Upper lobe of right lung (tissue), 1 donor: ENCODE measurements around the gene TLR2. TPM values are rescaled to one million over a fixed set of nuclear protein-coding genes. Genes with fewer than 3 reads are reported as not detected.

Experiments used
- ATAC-seq: fragments of 200-7000 bp; cut with Tn5 transposase; one replicate; pipeline ENCODE4 v1.9.1; 2020; ENCODE audit warnings: mild to moderate bottlenecking, moderate library complexity
- DNase-seq: peaks from one replicate; pipeline ENCODE4 v3.0.0-alpha.2; 2020
- H3K27ac ChIP-seq: fragments of 200-600 bp; one replicate; pipeline ENCODE4 v1.8.0; 2022
- H3K27me3 ChIP-seq: fragments of 200-600 bp; one replicate; pipeline ENCODE4 v1.8.0; 2022; ENCODE audit warnings: mild to moderate bottlenecking
- H3K36me3 ChIP-seq: fragments of 200-600 bp; one replicate; pipeline ENCODE4 v1.8.0; 2022
- H3K4me1 ChIP-seq: fragments of 200-600 bp; one replicate; pipeline ENCODE4 v1.8.0; 2022
- H3K4me3 ChIP-seq: fragments of 200-600 bp; one replicate; pipeline ENCODE4 v1.8.0; 2022; ENCODE audit warnings: mild to moderate bottlenecking
- H3K9me3 ChIP-seq: fragments of 200-600 bp; one replicate; pipeline ENCODE4 v1.8.0; 2022
- intact Hi-C: fragments of 100-400 bp; cut with DNase I; formaldehyde crosslinking; loops from one replicate; pipeline ENCODE4 v1.11.0; 2022
- total RNA-seq: library from RNA; stranded (reverse); fragmentation: NEBNext Ultra II Directional; extraction: Animal tissue kit (Norgen Biotek cat#: 25700); gene quantifications from one replicate; pipeline ENCODE4 v1.2.1, GENCODE V29; 2021
- TF ChIP-seq, protein P1 (sequence below): fragments of 200-600 bp; IDR thresholded peaks from one replicate; pipeline ENCODE4 v1.8.0; 2022; ENCODE audit warnings: antibody characterized with exemption
- donor health status: DM: no; HTN: yes; CAD: no; lungs with severe emphysema.

Gene TLR2
- total RNA-seq, 1 donor from 2014 or later: 94.0 TPM

DNA sequence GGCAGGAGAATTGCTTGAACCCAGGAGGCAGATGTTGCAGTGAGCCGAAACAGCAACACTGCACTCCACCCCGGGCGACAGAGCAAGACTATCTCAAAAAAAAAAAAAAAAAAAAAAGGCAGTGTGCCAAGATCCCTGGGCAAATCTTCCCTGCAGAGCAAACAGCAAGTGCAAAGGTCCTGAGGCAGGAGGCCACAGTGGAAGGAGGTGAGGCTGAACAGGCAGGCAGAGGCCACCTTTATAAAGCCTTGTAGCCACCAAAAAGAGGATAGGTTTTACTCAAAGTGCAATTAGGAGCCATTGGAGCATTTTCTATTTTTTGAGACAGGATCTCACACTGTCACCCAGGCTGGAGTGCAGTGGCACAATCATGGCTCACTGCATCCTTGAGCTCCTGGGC, 45.1 kb upstream of the TLR2 start:
- TF ChIP-seq, protein P1, sequence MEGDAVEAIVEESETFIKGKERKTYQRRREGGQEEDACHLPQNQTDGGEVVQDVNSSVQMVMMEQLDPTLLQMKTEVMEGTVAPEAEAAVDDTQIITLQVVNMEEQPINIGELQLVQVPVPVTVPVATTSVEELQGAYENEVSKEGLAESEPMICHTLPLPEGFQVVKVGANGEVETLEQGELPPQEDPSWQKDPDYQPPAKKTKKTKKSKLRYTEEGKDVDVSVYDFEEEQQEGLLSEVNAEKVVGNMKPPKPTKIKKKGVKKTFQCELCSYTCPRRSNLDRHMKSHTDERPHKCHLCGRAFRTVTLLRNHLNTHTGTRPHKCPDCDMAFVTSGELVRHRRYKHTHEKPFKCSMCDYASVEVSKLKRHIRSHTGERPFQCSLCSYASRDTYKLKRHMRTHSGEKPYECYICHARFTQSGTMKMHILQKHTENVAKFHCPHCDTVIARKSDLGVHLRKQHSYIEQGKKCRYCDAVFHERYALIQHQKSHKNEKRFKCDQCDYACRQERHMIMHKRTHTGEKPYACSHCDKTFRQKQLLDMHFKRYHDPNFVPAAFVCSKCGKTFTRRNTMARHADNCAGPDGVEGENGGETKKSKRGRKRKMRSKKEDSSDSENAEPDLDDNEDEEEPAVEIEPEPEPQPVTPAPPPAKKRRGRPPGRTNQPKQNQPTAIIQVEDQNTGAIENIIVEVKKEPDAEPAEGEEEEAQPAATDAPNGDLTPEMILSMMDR: no peak
- Histone ChIP-seq H3K4me3 (no peak overlapping the region), H3K36me3 (peaks cover 28% of the 10 kb centered on the region), H3K27ac (no peak overlapping the region), H3K27me3 (no peaks in the 10 kb centered on the region), H3K4me1 (no peaks in the 10 kb centered on the region), H3K9me3 (no peaks in the 10 kb centered on the region)
- no peak for ATAC-seq
- intact Hi-C loops: loop anchor here (10.0 kb wide), 1 partner anchor 116 kb away; no protein-coding TSS in a partner anchor
- no peak for DNase-seq

DNA sequence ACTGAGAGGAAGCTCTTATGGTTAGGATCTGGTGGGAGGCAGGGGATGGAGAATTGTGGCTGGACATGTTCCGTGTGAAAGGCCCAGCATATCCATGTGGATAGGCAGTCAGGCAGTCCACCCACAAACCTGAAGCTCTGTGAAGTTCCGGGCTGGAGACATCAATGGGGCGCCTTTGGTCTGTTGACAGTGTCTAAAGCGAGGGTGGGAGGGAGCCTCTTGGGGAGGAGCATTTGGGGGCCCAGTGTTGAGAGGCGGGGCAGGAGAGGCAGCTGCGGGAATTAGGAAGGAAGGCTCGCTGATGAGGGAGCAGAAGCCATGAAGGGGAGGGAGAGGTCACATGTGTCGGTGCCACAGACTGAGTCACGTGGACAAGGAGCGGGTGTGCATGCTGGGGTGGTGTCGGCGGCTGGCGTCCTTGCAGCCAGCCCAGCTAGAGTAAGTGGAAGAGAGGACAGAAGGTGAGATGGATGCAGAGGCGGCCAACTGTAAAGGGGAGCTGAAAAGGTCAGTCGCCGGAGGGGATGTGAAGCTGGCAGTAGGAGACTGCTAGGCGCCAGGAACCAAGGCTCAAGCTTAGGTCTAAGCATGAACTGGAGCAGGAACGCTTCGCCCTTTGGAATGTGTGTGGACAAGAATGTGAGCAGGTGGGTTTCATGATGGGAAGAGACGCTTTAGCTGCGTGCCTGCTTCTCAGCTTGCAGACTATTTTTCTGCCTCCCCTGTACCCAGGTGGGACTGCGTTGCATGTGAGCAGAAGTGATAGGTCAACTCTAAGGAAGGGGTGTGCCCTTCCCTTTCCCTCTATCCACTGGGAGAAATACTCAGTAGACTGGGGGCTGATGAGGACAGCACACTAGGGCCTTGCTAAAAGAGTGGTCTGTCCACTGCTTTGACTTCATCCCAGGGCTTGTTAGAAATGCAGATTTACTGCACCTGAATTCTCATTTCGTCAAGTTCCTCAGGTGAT, 44.0 kb upstream of the TLR2 start:
- no peaks in the 10 kb centered on the region for H3K9me3 ChIP-seq
- H3K36me3 ChIP-seq: peaks cover 20% of the 10 kb centered on the region
- TF ChIP-seq, protein P1: no peak
- ATAC-seq (no peak), DNase-seq (no peak)
- H3K4me3 ChIP-seq: no peak overlapping the region
- no peaks in the 10 kb centered on the region for H3K4me1 ChIP-seq
- no peaks in the 10 kb centered on the region for H3K27me3 ChIP-seq
- intact Hi-C loops: loop anchor here (10.0 kb wide), 1 partner anchor 115 kb away; no protein-coding TSS in a partner anchor
- no peak overlapping the region for H3K27ac ChIP-seq

DNA sequence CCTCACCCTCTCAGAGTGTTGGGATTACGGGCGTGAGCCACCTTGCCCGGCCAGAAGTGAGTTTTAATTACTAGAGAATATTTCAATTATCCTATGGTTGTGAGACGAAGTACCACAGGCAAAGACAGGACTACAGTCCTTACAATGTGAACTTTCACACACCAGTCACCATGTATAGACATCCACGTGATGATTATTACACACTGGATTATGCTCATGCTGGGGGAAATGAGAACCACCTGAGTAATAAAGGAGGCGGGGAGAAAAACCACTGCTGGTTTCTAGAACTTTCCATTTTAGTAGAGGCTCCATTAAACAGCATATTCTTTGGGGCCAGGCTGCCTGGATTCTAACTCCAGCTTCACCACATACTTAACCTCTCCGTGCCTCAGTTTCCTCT, 42.5 kb upstream of the TLR2 start:
- Histone ChIP-seq H3K9me3 (no peaks in the 10 kb centered on the region), H3K36me3 (peaks cover 8% of the 10 kb centered on the region), H3K4me1 (no peaks in the 10 kb centered on the region), H3K27me3 (no peaks in the 10 kb centered on the region), H3K4me3 (no peak overlapping the region), H3K27ac (no peak overlapping the region)
- ATAC-seq (no peak), DNase-seq (no peak)
- TF ChIP-seq, protein P1: no peak
- intact Hi-C loops: no loop called here

DNA sequence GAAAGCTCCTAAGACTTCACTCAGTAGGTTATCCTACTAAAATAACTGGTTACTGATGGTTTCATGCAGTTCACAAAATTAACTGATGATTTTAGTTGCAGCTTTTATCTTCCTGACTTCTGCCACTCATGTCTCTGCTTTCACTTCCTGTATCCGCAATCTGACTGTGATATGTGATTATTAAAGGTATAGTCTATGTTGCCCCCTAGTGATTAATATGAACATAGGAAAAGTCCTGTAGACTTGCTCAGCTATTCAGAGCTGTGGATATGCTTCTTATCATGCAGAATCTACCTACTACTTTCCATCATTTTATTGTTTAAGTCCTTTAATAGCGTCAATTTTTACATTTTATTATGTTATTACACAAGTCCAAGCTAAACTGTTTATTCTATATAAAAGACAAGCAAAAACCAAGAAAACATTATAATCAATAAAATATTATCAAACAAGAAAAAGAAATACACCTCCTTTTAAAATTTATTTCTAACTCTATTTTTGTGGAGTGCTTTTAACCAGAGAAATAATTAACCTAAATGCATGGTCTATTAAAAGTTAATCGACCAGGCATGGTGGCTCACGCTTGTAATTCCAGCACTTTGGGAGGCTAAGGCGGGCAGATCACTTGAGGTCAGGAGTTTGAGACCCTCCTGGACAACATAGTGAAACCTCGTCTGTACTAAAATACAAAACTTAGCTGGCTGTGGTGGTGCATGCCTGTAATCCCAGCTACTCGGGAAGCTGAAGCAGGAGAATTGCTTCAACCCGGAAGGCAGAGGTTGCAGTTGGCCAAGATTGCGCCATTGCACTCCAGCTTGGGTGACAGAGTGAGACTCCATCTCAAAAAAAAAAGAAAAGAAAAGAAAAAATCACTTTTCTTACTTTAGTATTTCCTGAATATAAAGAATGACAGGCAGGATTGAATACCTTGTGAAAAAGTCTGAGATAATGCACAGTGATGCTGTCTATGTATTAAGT, 40.4 kb upstream of the TLR2 start:
- Histone ChIP-seq H3K4me1 (no peaks in the 10 kb centered on the region), H3K27ac (no peak overlapping the region), H3K36me3 (no peaks in the 10 kb centered on the region), H3K27me3 (no peaks in the 10 kb centered on the region), H3K9me3 (no peaks in the 10 kb centered on the region), H3K4me3 (no peak overlapping the region)
- DNase-seq (no peak), ATAC-seq (peak; percentile 86)
- intact Hi-C loops: no loop called here
- TF ChIP-seq, protein P1: peak; percentile 50

DNA sequence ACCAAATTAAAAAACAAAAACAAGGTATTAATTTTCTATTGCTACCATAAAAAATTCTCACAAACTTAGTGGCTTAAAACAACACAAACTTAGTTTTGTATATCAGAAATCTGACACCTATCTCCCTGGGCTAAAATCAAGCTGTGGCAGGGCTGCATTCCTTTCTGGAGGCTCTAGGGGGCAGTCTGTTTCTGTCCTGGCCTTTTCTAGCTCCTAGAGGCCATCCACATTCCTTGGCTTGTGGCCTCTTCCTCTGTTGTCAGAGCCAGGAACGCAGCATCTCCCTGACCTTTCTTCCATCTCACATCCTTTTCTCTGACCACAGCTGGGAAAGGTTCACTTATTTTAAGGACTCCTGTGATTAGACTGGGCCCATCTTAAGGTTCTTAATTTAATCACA, 38.9 kb upstream of the TLR2 start:
- H3K27ac ChIP-seq: no peak overlapping the region
- peak; percentile 28 for ATAC-seq
- TF ChIP-seq, protein P1: peak; percentile 19

More for the DNA sequence above, 38.9 kb upstream of the TLR2 start:
- H3K36me3 ChIP-seq: no peaks in the 10 kb centered on the region
- H3K4me1 ChIP-seq: no peaks in the 10 kb centered on the region
- H3K27me3 ChIP-seq: no peaks in the 10 kb centered on the region
- H3K9me3 ChIP-seq: no peaks in the 10 kb centered on the region
- DNase-seq: no peak
- intact Hi-C loops: no loop called here
- H3K4me3 ChIP-seq: no peak overlapping the region
